SK-N-SH (cell line): ENCODE measurements around the gene PUS1.

Experiments
- NFIC ChIP-seq: IDR thresholded peaks from 2 replicates; pipeline ENCODE4 v1.4.0; 2012; ENCODE audit warnings: borderline replicate concordance
- POLR2AphosphoS5 ChIP-seq: IDR thresholded peaks from 2 replicates; pipeline ENCODE4 v1.6.1; 2012; ENCODE audit warnings: low read depth, low read length
- RAD21 ChIP-seq: IDR thresholded peaks from 2 replicates; pipeline ENCODE4 v1.6.1; 2012; ENCODE audit warnings: mild to moderate bottlenecking, low read length
- SMC3 ChIP-seq: IDR thresholded peaks from 2 replicates; pipeline ENCODE4 v1.6.1; 2012; ENCODE audit warnings: low read depth, low read length, improper control_type of control experiment
- TF ChIP-seq, protein P1 (sequence below): fragments of 200-600 bp; sonication (generic); IDR thresholded peaks from 2 replicates; pipeline ENCODE4 v1.6.1; 2017; ENCODE audit warnings: antibody characterized with exemption, mild to moderate bottlenecking, moderate library complexity
- TF ChIP-seq, protein P2 (sequence below): IDR thresholded peaks from 2 replicates; pipeline ENCODE4 v1.6.1; 2012; ENCODE audit warnings: mild to moderate bottlenecking, low read depth, low read length, moderate library complexity

DNA sequence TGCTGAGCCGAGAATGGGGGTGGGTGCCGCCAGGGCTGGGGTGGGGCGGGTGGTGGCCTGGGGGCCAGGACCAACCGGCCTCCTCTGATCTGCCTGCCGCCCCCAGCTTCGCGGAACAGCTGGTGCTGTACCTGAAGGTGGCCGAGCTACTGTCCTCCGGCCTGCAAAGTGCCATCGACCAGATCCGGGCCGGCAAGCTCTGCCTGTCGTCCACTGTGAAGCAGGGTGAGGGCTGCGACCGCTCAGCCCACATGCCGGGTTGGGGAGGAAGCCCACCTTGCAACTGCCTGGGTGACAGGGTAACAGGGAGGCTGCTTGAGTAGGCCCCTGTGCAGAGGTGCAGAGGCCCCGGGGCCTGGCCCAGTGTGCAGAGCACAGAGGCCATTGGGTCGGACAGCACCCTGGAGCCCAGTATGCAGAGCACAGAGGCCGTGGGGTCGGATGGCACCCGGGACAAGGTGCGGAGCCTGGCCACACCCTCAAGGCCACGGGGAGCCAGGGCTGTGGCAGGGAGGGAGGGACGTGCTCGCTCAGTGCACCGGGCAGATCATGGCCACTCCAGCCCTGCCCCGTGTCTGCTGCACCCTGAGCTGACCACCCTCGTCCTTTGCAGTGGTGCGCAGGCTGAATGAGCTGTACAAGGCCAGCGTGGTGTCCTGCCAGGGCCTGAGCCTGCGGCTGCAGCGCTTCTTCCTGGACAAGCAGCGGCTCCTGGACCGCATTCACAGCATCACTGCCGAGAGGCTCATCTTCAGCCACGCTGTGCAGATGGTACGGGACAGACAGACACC, 9.5 kb upstream of the PUS1 start:
- TF ChIP-seq, protein P1, sequence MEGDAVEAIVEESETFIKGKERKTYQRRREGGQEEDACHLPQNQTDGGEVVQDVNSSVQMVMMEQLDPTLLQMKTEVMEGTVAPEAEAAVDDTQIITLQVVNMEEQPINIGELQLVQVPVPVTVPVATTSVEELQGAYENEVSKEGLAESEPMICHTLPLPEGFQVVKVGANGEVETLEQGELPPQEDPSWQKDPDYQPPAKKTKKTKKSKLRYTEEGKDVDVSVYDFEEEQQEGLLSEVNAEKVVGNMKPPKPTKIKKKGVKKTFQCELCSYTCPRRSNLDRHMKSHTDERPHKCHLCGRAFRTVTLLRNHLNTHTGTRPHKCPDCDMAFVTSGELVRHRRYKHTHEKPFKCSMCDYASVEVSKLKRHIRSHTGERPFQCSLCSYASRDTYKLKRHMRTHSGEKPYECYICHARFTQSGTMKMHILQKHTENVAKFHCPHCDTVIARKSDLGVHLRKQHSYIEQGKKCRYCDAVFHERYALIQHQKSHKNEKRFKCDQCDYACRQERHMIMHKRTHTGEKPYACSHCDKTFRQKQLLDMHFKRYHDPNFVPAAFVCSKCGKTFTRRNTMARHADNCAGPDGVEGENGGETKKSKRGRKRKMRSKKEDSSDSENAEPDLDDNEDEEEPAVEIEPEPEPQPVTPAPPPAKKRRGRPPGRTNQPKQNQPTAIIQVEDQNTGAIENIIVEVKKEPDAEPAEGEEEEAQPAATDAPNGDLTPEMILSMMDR: no peak
- TF ChIP-seq POLR2AphosphoS5 (no peak), RAD21 (no peak), SMC3 (no peak), NFIC (no peak)
- TF ChIP-seq, protein P2, sequence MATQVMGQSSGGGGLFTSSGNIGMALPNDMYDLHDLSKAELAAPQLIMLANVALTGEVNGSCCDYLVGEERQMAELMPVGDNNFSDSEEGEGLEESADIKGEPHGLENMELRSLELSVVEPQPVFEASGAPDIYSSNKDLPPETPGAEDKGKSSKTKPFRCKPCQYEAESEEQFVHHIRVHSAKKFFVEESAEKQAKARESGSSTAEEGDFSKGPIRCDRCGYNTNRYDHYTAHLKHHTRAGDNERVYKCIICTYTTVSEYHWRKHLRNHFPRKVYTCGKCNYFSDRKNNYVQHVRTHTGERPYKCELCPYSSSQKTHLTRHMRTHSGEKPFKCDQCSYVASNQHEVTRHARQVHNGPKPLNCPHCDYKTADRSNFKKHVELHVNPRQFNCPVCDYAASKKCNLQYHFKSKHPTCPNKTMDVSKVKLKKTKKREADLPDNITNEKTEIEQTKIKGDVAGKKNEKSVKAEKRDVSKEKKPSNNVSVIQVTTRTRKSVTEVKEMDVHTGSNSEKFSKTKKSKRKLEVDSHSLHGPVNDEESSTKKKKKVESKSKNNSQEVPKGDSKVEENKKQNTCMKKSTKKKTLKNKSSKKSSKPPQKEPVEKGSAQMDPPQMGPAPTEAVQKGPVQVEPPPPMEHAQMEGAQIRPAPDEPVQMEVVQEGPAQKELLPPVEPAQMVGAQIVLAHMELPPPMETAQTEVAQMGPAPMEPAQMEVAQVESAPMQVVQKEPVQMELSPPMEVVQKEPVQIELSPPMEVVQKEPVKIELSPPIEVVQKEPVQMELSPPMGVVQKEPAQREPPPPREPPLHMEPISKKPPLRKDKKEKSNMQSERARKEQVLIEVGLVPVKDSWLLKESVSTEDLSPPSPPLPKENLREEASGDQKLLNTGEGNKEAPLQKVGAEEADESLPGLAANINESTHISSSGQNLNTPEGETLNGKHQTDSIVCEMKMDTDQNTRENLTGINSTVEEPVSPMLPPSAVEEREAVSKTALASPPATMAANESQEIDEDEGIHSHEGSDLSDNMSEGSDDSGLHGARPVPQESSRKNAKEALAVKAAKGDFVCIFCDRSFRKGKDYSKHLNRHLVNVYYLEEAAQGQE: no peak
